A172 (cell line): Measurements from ENCODE around the gene EPRS1. TPM values are rescaled to one million over a fixed set of nuclear protein-coding genes. Genes with fewer than 3 reads are reported as not detected.
"Not testable (repeated sequence)": the region's sequence is repeated elsewhere in the genome, so short reads cannot be mapped to it uniquely, and the experiment has no call there.

Experiments
- DNase-seq: peaks from one replicate; pipeline ENCODE4 v3.0.0-alpha.2; 2015; ENCODE audit warnings: low spot score
- total RNA-seq: library from RNA; depleted of rRNA; stranded (reverse); fragments of >200 nt; shearing (Covaris generic); gene quantifications from 2 replicates; pipeline ENCODE4 v1.2.3, GENCODE V29; 2014; rRNA removed

EPRS1 gene
- total RNA-seq = 108 and 116 TPM in 2 replicates

DNA sequence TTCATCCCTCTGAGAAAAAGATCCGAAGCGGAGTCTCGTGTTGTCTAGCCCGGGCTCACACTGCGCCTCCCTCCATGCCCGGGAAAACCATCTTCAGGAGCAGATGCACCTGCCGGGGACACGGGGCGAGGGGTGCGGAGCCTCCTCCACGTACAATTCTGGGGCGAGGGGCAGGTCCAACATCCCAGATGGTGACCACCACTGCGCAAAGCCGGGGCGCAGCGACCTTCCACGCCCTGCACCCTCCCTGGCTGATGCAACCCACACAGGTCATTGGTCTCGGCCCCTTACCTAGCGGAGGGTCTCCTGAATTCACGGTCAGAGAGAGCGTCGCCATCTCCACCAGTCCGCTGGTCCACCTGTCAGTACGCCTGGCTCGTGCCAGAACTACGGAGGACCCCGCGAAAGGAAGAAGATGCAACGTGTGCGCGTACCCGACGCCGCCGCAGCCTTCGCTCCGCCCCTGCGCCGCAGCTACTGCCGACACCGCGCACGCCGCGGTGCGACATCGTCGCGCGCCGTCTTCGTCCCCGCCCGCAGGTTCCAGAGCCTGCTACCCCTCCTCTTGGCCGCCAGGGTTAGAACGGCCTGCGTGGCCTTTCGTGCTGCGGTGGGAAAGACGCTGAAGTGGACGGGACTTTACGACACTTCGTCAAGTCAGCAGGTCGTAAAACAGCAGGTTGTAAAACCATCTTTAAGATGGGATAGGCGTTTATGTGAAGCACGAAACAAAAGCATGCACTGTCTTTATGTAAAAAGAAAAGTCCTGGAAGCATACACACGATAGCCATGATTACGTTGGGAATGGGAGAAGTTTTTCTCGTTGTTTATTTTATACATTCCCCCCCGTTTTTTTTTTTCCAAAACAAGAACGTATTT, at the start of gene EPRS1:
TSS of gene EPRS1 (minus strand) at position 454 of the 879 bp plus-strand sequence. CDS start at position 337, 117 bp downstream.
- peak; percentile 97 for DNase-seq

DNA sequence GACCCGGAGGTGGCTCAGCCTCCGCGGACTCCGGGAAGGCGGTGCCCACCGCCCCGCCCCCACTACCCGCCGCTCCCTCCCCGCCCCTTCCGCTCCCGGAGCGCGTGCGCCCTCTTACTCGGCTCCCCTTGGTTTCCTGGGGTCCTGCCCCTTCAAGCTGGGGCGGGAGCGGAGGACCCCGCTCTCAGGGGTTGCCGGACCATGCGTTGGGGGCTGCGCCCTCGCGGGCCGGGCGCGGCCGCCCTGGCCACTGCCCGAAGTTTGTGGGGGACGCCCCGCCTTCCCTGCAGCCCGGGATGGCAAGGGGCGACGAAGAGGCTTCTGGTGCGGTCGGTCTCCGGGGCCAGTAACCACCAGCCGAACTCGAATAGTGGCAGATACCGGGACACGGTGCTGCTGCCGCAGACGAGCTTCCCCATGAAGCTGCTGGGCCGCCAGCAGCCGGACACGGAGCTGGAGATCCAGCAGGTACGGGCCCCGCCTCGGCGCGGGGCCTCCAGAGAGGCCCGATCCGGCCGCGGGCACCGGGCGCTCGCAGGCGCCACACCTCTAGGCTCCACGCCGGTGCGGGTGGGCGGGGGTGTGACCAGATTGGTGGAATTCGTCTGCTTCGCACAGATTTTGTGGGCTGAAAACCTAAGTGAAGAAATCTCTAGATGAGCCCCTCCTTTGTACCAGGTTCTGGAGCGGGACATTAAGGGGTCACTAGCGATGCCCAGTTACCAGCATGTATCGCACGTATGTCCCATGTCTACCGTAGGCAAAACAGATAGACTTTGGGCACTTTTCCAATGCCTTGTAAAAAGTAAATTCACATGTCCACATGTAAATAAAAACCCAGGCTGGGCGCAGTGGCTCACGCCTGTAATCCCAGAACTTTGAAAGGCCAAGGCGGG, 48.0 kb upstream of the EPRS1 start, which contains the start of gene IARS2:
TSS of gene IARS2 (plus strand) at position 117 of the 896 bp plus-strand sequence. CDS start at position 202, 85 bp downstream.
- DNase-seq = peak; percentile 78

DNA sequence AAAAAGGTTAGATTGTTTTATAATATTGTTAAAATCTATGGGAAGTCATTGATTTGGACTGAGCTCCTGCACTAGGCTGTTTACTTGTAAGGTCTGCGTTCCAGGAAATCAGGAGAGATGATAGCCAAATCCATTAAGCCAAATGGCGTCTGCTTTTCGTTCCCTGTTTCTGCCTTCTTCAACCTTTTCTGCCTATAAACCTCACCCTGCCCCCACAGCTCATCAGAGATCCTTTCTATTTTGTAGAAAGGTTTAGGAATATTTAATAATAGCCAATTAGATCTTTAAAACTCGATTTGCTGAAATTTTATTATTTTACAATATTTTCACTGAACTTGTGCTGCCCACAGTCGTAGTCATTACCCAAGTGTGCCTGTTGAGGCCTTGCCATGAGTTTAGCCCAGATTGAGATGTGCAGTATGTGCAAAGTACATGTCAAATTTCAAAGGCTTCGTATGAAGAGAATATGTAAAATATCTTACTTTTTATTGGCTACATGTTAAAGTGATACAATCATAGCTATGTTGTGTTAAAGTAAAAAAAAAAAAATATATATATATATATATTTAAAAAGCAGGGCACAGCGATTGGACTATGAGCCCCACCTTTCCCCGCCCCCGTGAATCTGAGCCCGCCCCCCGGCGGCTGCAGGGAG, 47.2 kb upstream of the EPRS1 start:
- no peak for DNase-seq

DNA sequence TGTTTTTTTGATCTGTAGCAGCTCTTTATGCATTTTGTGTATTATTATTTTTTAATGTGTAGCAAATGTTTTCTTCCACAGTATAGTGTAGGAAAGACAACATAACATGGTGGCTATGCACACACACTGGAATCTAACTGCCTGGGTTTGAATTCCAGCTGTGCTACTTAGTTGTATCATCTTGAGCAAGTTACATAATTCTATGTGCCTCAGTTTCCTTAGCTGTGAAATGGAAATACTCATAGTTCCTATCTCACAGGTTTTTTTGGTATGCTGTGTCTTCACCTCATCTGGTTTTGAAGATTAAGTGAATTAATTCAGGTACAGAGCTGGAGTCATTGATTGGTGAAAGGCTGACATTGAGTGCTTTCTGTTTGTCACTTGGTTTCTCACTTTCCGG, 46.4 kb upstream of the EPRS1 start:
- DNase-seq = no peak

- DNase-seq = peak; percentile 98
Measured at GRCh38 chr1:220089650-220090556, 43.6 kb upstream of the EPRS1 start, which contains the start of gene BPNT1. Gene BPNT1 (minus strand): TSS chr1:220089788. CDS start chr1:220079846, 9,942 bp downstream.

GRCh38 chr1:220086261-220086686, 40.0 kb upstream of the EPRS1 start:
- DNase-seq = not testable (repeated sequence)

DNA sequence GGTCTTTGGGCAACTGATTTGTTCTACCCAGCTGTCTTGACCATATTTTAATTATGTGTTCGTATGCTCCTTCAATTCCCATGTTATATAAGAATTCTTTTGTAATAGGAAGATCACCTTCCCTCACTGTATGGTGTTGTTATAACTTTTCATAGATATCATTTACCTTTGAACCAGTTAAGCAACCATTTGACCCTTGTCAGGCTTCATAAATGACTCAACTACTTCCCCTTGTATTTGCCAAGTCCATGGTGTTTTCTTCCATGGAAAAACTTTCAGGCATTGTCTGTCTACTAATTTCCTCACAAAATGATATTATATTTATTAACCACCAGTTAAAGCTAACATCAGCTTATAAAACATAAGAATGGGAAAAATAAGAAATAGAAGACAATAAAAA, 38.2 kb upstream of the EPRS1 start:
- no peak for DNase-seq

DNA sequence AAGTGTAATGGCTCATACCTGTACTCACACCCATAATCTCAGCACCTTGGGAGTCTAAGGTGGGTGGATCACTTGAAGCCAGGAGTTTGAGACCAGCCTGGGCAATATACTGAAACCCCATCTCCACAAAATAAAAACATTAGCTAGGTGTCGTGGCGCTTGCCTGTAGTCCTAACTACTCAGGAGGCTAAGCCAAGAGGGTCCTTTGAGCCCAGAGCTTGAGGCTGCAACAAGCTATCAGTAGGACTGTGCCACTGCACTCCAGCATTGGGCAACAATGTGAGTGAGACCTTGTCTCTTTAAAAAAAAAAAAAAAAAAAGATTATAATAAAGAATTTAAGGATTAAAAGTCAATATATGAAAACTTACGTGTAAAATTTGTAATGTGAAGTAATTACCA, 31.6 kb upstream of the EPRS1 start:
- DNase-seq = no peak

DNA sequence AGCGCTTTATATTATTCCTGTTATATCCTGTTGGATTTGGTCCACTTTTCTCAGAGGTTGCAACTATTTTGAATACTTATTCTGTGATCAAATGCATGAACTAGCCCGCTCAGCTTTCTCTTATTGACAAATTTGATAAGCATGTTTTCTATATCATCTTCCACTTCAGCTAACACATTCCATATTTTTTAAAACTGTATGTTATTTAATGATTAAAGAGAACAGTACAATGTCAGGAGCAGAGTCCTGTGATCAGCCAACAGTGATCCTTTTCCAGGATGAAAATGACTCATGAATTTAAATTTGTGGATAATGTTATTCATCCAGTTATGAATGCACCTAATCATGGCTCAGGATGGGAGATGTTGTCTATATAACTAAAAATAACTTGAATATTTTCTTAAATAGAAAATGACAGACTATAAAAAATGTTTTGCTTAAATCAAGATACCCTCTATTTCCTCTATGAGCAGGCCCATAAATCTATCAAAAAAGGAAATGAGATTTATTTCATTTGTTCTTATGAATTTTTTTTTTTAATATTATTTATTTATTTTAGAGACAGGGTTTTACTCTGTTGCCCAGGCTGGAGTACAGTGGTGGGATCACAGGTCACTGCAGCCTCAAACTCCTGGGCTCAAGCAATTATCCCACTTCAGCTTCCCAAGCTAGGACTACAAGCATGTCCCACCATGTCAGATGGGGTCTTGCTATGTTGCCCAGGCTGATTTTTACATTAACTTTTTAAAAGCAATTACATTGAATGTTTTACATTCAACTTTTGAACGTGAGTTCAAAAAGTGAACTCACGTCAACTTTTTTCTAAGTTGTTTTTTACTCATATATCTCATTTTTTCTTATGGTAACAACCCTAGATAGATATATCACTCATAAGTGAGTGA, 30.8 kb upstream of the EPRS1 start:
- DNase-seq = no peak

- no peak for DNase-seq
Measured at GRCh38 chr1:220067269-220068204, 21.2 kb upstream of the EPRS1 start.

GRCh38 chr1:220062629-220063028, 16.3 kb upstream of the EPRS1 start:
- DNase-seq = no peak

- DNase-seq = no peak
Measured at GRCh38 chr1:220060876-220061275, 14.6 kb upstream of the EPRS1 start.

GRCh38 chr1:220056374-220056773, 10.1 kb upstream of the EPRS1 start:
- DNase-seq = no peak

- no peak for DNase-seq
Measured at GRCh38 chr1:220045356-220046051, 801 bp downstream of the EPRS1 start.

DNA sequence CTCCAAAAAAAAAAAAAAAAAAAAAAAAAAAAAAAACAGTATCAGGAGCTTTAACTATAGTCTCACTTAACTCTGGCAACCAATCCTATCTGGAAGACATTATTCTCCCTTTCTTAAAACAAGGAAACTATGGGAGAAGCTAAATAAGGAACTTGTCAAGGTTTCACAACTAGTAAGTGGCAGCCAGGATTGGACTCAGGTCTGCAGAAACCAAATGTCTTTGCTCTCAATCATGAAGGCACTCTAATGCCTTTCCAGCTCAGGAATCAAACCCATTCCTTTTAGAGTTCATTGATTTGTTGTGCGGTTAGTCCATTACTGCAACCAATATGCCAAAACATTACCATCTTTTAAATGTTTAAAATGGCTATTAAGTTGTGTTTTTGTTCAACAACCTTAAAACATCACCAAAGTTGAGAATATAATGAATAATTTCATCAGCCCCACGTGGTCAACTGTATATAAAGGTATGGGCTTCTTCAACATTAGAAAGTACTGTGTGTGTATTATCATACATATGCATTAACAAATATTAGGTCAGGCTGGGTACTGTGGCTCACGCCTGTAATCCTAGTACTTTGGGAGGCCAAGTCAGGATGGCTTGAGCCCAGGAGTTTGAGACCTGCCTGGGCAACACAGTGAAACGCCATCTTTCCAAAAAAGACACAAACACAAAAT, 1.5 kb downstream of the EPRS1 start:
- DNase-seq = no peak

DNA sequence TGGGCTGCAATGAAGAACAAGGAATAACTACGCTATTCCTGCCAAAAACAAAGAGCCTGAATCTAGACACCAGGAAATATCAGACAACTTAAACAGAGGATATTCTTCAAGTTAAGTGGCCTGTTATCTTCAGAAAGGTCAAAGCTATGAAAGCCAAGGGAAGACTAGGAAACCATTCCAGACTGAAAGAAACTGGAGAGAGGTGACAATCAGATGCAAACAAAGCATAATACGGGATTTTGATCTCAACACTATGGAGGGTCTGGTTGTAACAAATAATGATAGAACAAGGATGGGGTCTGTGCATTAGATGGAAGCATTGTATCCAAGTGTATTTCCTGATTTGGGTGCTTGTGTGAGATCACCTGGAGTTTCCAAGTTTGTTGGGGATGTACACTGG, 2.7 kb downstream of the EPRS1 start:
- DNase-seq = no peak

DNA sequence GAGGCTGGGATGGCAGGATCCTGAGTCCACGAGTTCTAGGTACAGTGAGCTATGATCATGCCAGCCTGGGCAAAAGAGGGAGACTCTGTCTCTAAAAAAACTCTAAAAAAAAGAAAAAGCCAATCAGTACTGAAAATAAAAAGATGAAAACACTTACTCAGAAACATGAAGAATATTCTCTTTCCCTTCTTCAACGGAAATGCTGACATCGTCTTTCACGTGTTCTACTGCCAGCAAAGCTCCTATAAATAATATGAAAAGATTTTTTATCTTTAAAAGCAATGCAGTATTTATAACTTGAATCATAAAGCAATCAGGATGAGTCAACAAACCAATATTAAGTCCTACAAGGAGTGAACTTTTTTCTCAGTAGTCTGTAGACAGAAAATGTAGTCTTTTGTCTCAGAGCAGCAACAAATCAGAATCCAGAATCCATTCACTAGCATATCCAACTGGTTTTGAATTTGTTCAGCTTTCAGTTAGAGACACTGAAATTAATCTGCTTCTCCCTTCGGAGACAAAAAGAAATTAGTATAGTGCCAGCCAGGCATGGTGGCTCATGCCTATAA, 6.2 kb downstream of the EPRS1 start:
- no peak for DNase-seq
